Sigmoid colon (tissue), 7 donors: ENCODE data around the gene TMEM203. TPM values are rescaled to one million over a fixed set of nuclear protein-coding genes. Genes with fewer than 3 reads are reported as not detected.

Experiments used
- DNase-seq: peaks from one replicate; pipeline ENCODE4 v3.0.0-alpha.2; 2019
- H3K27ac ChIP-seq, 4 donors: fragments of 200-600 bp; sonication (generic); one replicate each; pipeline ENCODE4 v1.5.1; 2016 to 2019; ENCODE audit warnings: mild to moderate bottlenecking in 1 of 4
- H3K27me3 ChIP-seq, 3 donors: fragments of 200-600 bp; sonication (generic); one replicate each; pipeline ENCODE4 v1.5.1; 2019; ENCODE audit warnings: mild to moderate bottlenecking in 1 of 3
- H3K36me3 ChIP-seq, 4 donors: fragments of 200-600 bp; sonication (generic); one replicate each; pipeline ENCODE4 v1.5.1; 2016 to 2019
- H3K4me1 ChIP-seq, 4 donors: fragments of 200-600 bp; sonication (generic); one replicate each; pipeline ENCODE4 v1.5.1; 2017 to 2019
- H3K4me3 ChIP-seq, 4 donors: fragments of 200-600 bp; sonication (generic); one replicate each; pipeline ENCODE4 v1.5.1; 2017 to 2019; ENCODE audit warnings: mild to moderate bottlenecking in 2 of 4, moderate library complexity in 1 of 4
- H3K9me3 ChIP-seq, 4 donors: fragments of 200-600 bp in 3 of 4; sonication (generic) in 3 of 4; one replicate each; pipeline versions ENCODE4 v1.5.1 to v1.6.1; 2013 to 2019
- CTCF ChIP-seq, 4 experiments: fragments of 450-650 bp in 3 of 4; fragments of 200-600 bp in 1 of 4; IDR thresholded peaks; one replicate each; pipeline ENCODE4 v1.5.1; 2016 to 2019; ENCODE audit warnings: antibody characterized with exemption in 4 of 4, mild to moderate bottlenecking in 3 of 4, moderate library complexity in 2 of 4
- EP300 ChIP-seq, 4 donors: sonication (generic); formaldehyde crosslinking; IDR thresholded peaks; one replicate each; pipeline ENCODE4 v1.6.1; 2017; ENCODE audit warnings: antibody characterized with exemption in 4 of 4
- POLR2A ChIP-seq, 2 donors: fragments of 450-650 bp; IDR thresholded peaks; one replicate each; pipeline ENCODE4 v1.6.1; 2016; ENCODE audit warnings: antibody characterized with exemption in 2 of 2, mild to moderate bottlenecking in 2 of 2, moderate library complexity in 2 of 2
- POLR2AphosphoS5 ChIP-seq, 4 donors: sonication (generic); formaldehyde crosslinking; IDR thresholded peaks; one replicate each; pipeline ENCODE4 v1.6.1; 2017; ENCODE audit warnings: antibody characterized with exemption in 4 of 4
- WGBS, 2 donors: extraction: QIAGEN DNeasy Blood & Tissue Kit; methylation state at CpG; one replicate each; pipeline ENCODE4 v1.1.7; 2013; 5-methylcytosine and 5-hydroxymethylcytosine counted together
- intact Hi-C: fragments of 100-400 bp; cut with DNase I; formaldehyde crosslinking; loops from one replicate; pipeline ENCODE4 v1.15.1; 2023
- polyA plus RNA-seq, 3 donors: library from polyadenylated mRNA; stranded (reverse); fragments of 200-250 nt; gene quantifications; one replicate each; pipeline ENCODE4 v1.2.3, GENCODE V29; 2013
- total RNA-seq, 4 donors: library from RNA; depleted of rRNA; stranded (reverse); fragments of >200 nt; gene quantifications; one replicate each; pipeline ENCODE4 v1.1.0, GENCODE V29; 2016
- donor health status: healthy with polysubstance abuse.
- donor health status: Bipolar disorder and iron deficiency.
- donor health status: healthy.

The TMEM203 gene
- total and polyA plus RNA-seq, 7 donors = 24.8 to 42.0 (median 33.2) TPM

- WGBS, 2 donors = 50 to 73% methylated on average over 18 of the region's 18 CpGs
- Histone ChIP-seq H3K27ac (no peak overlapping the region), H3K36me3 (no peaks in the 10 kb centered on the region), H3K4me1 (peaks cover 0 to 26% (median 17%) of the 10 kb centered on the region in 4 donors), H3K9me3 (no peaks in the 10 kb centered on the region), H3K27me3 (peaks cover 23 to 36% (median 35%) of the 10 kb centered on the region in 3 donors), H3K4me3 (no peak overlapping the region)
- DNase-seq = no peak
- intact Hi-C loops = no loop called here
- TF ChIP-seq CTCF (IDR thresholded peaks at IDR 0.05) (no peak), POLR2AphosphoS5 (IDR thresholded peaks at IDR 0.05) (no peak), POLR2A (IDR thresholded peaks at IDR 0.05) (no peak), EP300 (IDR thresholded peaks at IDR 0.05) (no peak)
These were observed 21.0 kb upstream of the TMEM203 start for GRCh38 chr9:137226338-137227053.

- intact Hi-C loops = no loop called here
- no peaks in the 10 kb centered on the region for H3K9me3 ChIP-seq
- H3K4me1 ChIP-seq = peaks cover 0 to 31% (median 24%) of the 10 kb centered on the region in 4 donors
- H3K27ac ChIP-seq = no peak overlapping the region
- 84 to 85% methylated on average over 21 of the region's 21 CpGs for WGBS, 2 donors
- no peak for DNase-seq
- H3K36me3 ChIP-seq = no peaks in the 10 kb centered on the region
- TF ChIP-seq POLR2A (IDR thresholded peaks at IDR 0.05) = no peak
- no peak for TF ChIP-seq EP300 (IDR thresholded peaks at IDR 0.05)
- TF ChIP-seq CTCF (IDR thresholded peaks at IDR 0.05) = no peak
- TF ChIP-seq POLR2AphosphoS5 (IDR thresholded peaks at IDR 0.05) = no peak
- peaks cover 18 to 29% (median 28%) of the 10 kb centered on the region in 3 donors for H3K27me3 ChIP-seq
- no peak overlapping the region for H3K4me3 ChIP-seq
These were observed 20.4 kb upstream of the TMEM203 start for GRCh38 chr9:137225699-137226331.

- Histone ChIP-seq H3K9me3 (no peaks in the 10 kb centered on the region), H3K4me3 (peak within 1 kb of the TSS; percentile 54 to 65 (median 60)), H3K27me3 (peaks cover 13 to 22% (median 21%) of the 10 kb centered on the region in 3 donors), H3K36me3 (no peaks in the 10 kb centered on the region), H3K27ac (peak within 1 kb of the TSS; percentile 84 to 91 (median 88)), H3K4me1 (peaks cover 0 to 31% (median 24%) of the 10 kb centered on the region in 4 donors)
- no peak for TF ChIP-seq POLR2A (IDR thresholded peaks at IDR 0.05)
- TF ChIP-seq EP300 (IDR thresholded peaks at IDR 0.05) = no peak
- TF ChIP-seq POLR2AphosphoS5 (IDR thresholded peaks at IDR 0.05) = no peak
- TF ChIP-seq CTCF (IDR thresholded peaks at IDR 0.05) = no peak
- intact Hi-C loops = loop anchor here (5.0 kb wide), 1 partner anchor 38 kb away; the partner anchor contains the start of genes ANAPC2 and SSNA1
- WGBS, 2 donors = 41 to 53% methylated on average over 23 of the region's 23 CpGs
- DNase-seq = no peak
These were observed 19.6 kb upstream of the TMEM203 start, which contains the start of gene CYSRT1 for GRCh38 chr9:137224830-137225694. Gene CYSRT1, plus strand, starts transcription at chr9:137225174. Its CDS starts 448 bp downstream, at chr9:137225622.

- TF ChIP-seq CTCF (IDR thresholded peaks at IDR 0.05) (no peak), EP300 (IDR thresholded peaks at IDR 0.05) (peak in 1 of 4 donors; percentile 64), POLR2A (IDR thresholded peaks at IDR 0.05) (peak; percentile 15 to 19), POLR2AphosphoS5 (IDR thresholded peaks at IDR 0.05) (peak; percentile 50 to 78 (median 71))
- H3K36me3 ChIP-seq = no peaks in the 10 kb centered on the region
- peak; percentile 99 for DNase-seq
- intact Hi-C loops = loop anchor here (1.0 to 5.0 kb wide), 4 partner anchors 17 to 109 kb away; partner anchors contain the start of genes ANAPC2, DPP7, SSNA1 and TUBB4B
- no peaks in the 10 kb centered on the region for H3K9me3 ChIP-seq
- H3K4me3 ChIP-seq = peak overlapping the region; percentile 54 to 65 (median 60)
- 1% methylated on average over 63 of the region's 63 CpGs for WGBS, 2 donors
- H3K27me3 ChIP-seq = peaks cover under 1 to 4% (median 4%) of the 10 kb centered on the region in 3 donors
- H3K27ac ChIP-seq = peak overlapping the region; percentile 84 to 91 (median 88)
- H3K4me1 ChIP-seq = peaks cover 0 to 31% (median 24%) of the 10 kb centered on the region in 4 donors
These were observed 17.9 kb upstream of the TMEM203 start for GRCh38 chr9:137223078-137223970.
